ACC112 (cell line): ENCODE data around the gene TCEAL4.

ENCODE experiments used
- H2AFZ ChIP-seq: fragments of 200-600 bp; sonication (generic); one replicate; pipeline ENCODE4 v1.6.0; 2017; ENCODE audit warnings: antibody characterized with exemption, low read length; ENCODE audit not compliant: unreplicated experiment
- H3K27ac ChIP-seq: fragments of 200-600 bp; sonication (generic); 2 replicates; pipeline ENCODE4 v1.5.1; 2014; ENCODE audit warnings: low read depth, mild to moderate bottlenecking, antibody characterized with exemption, low read length, moderate library complexity
- H3K27me3 ChIP-seq: fragments of 200-600 bp; sonication (generic); 2 replicates; pipeline ENCODE4 v1.6.1; 2014; ENCODE audit warnings: mild to moderate bottlenecking, antibody characterized with exemption, low read length, moderate library complexity, mixed read lengths; ENCODE audit not compliant: insufficient read depth
- H3K36me3 ChIP-seq: fragments of 200-600 bp; sonication (generic); 2 replicates; pipeline ENCODE4 v1.6.1; 2016; ENCODE audit warnings: mild to moderate bottlenecking, antibody characterized with exemption, low read length, moderate library complexity, mixed read lengths; ENCODE audit not compliant: insufficient read depth
- H3K4me1 ChIP-seq: fragments of 200-600 bp; sonication (generic); one replicate; pipeline ENCODE4 v1.6.1; 2016; ENCODE audit warnings: low read length, mixed read lengths; ENCODE audit not compliant: insufficient read depth, unreplicated experiment, control insufficient read depth
- H3K4me3 ChIP-seq: fragments of 200-600 bp; sonication (generic); 2 replicates; pipeline ENCODE4 v1.5.1; 2014; ENCODE audit warnings: mild to moderate bottlenecking, low read depth, low read length
- H3K79me2 ChIP-seq: fragments of 200-600 bp; sonication (generic); one replicate; pipeline ENCODE4 v1.6.0; 2016; ENCODE audit warnings: low read length; ENCODE audit not compliant: control insufficient read depth, unreplicated experiment, insufficient read depth

The TCEAL4 gene

DNA sequence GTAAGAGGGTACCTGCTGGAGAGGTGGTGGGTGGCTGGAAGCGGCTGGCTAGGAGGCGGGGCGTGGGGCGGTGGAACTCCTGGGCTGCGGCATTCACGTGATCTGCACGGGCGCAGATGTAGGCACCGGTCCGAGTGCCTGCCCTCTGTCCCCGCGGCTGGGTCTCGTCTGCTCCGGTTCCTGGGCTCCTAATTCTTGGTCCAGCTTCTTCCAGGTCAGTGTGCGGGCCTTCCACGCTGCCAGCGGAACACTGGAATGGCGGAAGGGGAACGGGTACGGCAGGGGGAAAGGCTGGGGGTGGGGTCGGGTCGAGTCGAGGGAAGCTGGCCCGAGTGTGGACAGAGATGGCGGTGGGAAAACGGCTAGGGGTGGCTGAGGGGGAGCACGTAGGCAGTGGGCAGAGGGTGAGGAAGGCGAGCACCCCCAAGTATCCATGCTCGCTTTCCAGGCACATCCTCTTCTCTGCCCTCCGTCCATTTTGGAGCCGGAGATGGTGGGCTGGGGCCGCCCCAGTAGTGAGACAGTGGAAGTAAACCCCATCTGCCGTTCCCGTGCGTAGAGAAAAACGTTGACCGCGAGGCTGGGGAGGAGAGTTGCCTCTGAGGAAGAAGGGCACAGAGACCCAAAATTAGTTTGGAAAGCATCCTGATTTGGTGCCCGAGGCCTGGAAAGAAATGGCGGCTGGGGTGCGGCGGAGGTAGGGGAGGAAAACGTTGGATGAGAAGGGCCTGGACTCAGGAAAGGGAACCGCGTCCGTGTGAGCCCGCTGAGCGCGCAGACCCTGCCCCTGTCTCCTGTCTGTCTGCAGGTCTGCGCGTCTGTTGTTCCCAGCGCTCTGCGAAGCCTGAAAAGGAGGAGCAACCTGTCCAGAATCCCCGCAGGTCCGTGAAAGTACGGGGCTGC, at the start of gene TCEAL4:
TCEAL4 (plus strand) TSS at position 105 of the 903 bp plus-strand sequence. CDS start 1,161 bp downstream, outside the sequence.
- peak within 1 kb of the TSS; percentile 92 for H3K4me3 ChIP-seq
- H3K4me1 ChIP-seq = no peaks in the 10 kb centered on the region
- H3K79me2 ChIP-seq = peaks cover 18% of the 10 kb centered on the region
- H3K36me3 ChIP-seq = 0 out of 2 replicates have a peak, but pooled peaks cover 3% of the 10 kb centered on the region
- H2AFZ ChIP-seq = peak within 1 kb of the TSS; percentile 93
- peak within 1 kb of the TSS; percentile 56 for H3K27ac ChIP-seq
- no peaks in the 10 kb centered on the region for H3K27me3 ChIP-seq

DNA sequence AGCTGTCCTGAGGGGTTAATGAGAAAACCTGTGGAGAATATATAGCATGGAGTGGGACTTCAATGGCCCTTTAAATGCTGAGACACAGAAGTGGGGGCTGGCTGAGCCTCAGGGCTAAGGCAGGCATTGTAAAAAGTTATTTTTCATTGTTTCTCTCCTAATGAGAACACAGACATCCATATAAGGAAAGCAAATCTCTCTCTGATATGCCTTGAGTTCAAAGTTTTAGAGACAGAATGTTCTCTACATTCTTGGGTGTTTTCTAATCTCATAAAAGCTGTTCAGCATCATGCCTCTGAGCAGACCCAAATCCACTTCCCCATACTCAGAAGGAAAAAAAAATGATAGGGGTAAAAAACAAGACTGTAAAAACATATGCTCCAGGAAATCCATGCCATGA, 49.2 kb upstream of the TCEAL4 start:
- no peaks in the 10 kb centered on the region for H3K36me3 ChIP-seq
- H3K27me3 ChIP-seq = no peaks in the 10 kb centered on the region
- H3K4me3 ChIP-seq = no peak overlapping the region
- peaks cover 26% of the 10 kb centered on the region for H3K4me1 ChIP-seq
- no peak overlapping the region; the same call in 1 of the 2 replicates for H3K27ac ChIP-seq
- H3K79me2 ChIP-seq = no peaks in the 10 kb centered on the region
- no peak overlapping the region for H2AFZ ChIP-seq

- Histone ChIP-seq H3K27me3 (no peaks in the 10 kb centered on the region), H3K4me1 (peaks cover 20% of the 10 kb centered on the region), H3K79me2 (no peaks in the 10 kb centered on the region), H3K36me3 (no peaks in the 10 kb centered on the region), H2AFZ (no peak overlapping the region), H3K27ac (no peak overlapping the region), H3K4me3 (no peak overlapping the region)
Observed at GRCh38 chrX:103536732-103537131, 48.6 kb upstream of the TCEAL4 start.

- no peaks in the 10 kb centered on the region for H3K27me3 ChIP-seq
- peaks cover 14% of the 10 kb centered on the region for H3K4me1 ChIP-seq
- H3K36me3 ChIP-seq = no peaks in the 10 kb centered on the region
- H3K4me3 ChIP-seq = no peak overlapping the region
- H3K79me2 ChIP-seq = no peaks in the 10 kb centered on the region
- peak overlapping the region; percentile 55 for H3K27ac ChIP-seq
- no peak overlapping the region for H2AFZ ChIP-seq
Observed at GRCh38 chrX:103537871-103538387, 47.4 kb upstream of the TCEAL4 start.

- H3K4me1 ChIP-seq = peaks cover 14% of the 10 kb centered on the region
- H3K4me3 ChIP-seq = no peak overlapping the region
- H3K27me3 ChIP-seq = no peaks in the 10 kb centered on the region
- no peaks in the 10 kb centered on the region for H3K79me2 ChIP-seq
- no peaks in the 10 kb centered on the region for H3K36me3 ChIP-seq
- no peak overlapping the region for H2AFZ ChIP-seq
- peak overlapping the region; percentile 55 for H3K27ac ChIP-seq
Observed at GRCh38 chrX:103538728-103539127, 46.6 kb upstream of the TCEAL4 start.

- Histone ChIP-seq H3K4me3 (no peak overlapping the region), H3K4me1 (peaks cover 14% of the 10 kb centered on the region), H3K27ac (peak overlapping the region; percentile 55), H3K27me3 (no peaks in the 10 kb centered on the region), H2AFZ (no peak overlapping the region), H3K79me2 (no peaks in the 10 kb centered on the region), H3K36me3 (no peaks in the 10 kb centered on the region)
Observed at GRCh38 chrX:103539695-103540094, 45.6 kb upstream of the TCEAL4 start.

DNA sequence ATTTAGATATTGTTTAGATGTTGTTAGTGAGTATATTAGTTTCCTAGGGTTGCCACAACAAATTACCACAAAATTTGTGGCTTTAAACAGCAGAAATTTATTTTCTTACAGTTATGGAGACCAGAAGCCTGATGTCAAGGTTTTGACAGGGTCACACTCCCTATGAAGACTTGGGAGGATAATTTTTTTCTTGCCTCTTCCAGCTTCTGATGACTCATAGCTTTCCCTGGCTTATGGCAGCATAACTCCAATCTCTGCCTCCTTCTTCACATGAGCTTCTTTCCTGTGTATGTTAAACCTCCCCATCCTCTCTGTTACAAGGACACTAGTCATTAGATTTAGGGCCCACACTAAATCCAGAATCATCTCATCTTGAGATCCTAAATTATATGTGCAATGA, 45.2 kb upstream of the TCEAL4 start:
- peak overlapping the region; percentile 55 for H3K27ac ChIP-seq
- H3K36me3 ChIP-seq = no peaks in the 10 kb centered on the region
- H3K4me1 ChIP-seq = peaks cover 14% of the 10 kb centered on the region
- no peaks in the 10 kb centered on the region for H3K79me2 ChIP-seq
- H2AFZ ChIP-seq = no peak overlapping the region
- H3K4me3 ChIP-seq = no peak overlapping the region
- no peaks in the 10 kb centered on the region for H3K27me3 ChIP-seq

DNA sequence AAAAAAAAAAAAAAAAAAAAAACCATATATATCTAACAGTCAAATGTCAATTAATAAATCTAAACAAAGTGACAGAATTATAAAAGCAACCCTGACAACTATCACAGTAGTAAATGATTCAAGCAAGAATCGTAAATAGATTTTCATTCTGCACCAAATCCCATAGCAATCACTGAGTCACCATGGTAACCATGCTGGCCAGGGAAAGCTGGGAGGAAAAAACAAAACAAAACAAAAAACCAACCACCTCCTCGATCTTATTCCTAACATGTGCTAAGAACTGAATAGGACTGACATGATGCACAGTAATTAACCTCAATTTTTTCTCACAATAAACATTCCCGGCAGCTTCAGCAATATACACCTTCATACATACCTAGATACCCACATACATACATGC, 35.4 kb upstream of the TCEAL4 start:
- Histone ChIP-seq H3K4me3 (no peak overlapping the region), H3K36me3 (no peaks in the 10 kb centered on the region), H3K27me3 (no peaks in the 10 kb centered on the region), H3K27ac (peak overlapping the region; percentile 82), H2AFZ (no peak overlapping the region), H3K79me2 (no peaks in the 10 kb centered on the region), H3K4me1 (peaks cover 15% of the 10 kb centered on the region)

DNA sequence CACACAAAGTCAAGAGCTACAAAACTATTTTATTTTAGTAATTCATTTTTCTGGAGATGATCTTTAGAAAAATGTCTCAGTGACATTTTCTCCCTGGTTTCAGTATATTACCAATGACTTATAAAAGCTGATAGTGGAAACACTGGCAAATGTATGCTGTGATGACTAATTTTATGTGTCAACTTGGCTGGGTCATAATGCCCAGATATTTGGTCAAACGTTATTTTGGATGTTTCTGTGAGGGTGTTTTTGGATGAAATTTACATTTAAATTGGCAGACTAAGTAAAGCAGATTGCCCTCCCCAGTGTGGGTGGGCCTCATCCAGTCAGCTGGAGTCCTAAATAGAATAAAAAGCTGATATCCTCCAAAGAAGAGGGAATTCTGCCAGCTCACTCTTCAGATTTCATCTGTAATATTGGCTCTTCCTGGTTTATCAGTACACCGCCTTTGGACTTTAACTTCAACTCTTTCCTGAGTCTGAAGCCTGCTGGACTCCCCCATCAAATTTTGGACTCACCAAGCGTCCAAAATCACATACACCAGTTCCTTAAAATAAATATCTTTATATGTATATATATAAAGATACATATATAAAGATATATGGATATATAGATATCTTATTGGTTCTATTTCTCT, 34.8 kb upstream of the TCEAL4 start:
- Histone ChIP-seq H3K36me3 (no peaks in the 10 kb centered on the region), H3K79me2 (no peaks in the 10 kb centered on the region), H2AFZ (no peak overlapping the region), H3K4me3 (no peak overlapping the region), H3K27me3 (no peaks in the 10 kb centered on the region), H3K4me1 (peaks cover 15% of the 10 kb centered on the region), H3K27ac (peak overlapping the region; percentile 82)

DNA sequence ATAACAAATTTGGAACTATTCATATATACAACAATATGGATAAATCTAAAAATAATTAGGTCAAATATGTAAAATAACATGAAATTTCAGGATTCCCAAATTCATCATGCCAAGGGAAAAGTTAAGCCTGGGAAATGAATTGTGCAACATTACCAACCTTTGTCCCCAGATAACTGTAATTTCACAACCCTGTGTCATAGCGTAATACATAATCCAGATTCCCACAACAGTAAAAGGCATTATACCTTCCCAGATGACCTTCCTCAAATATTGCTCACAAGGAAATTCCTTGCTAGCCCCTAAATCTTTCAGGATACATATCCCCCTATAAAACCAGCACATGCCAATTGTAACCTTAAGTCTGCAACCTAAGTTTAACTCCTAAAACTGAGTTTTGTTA, 33.1 kb upstream of the TCEAL4 start:
- Histone ChIP-seq H3K27me3 (no peaks in the 10 kb centered on the region), H3K36me3 (no peaks in the 10 kb centered on the region), H3K79me2 (no peaks in the 10 kb centered on the region), H3K4me1 (peaks cover 15% of the 10 kb centered on the region), H2AFZ (no peak overlapping the region), H3K27ac (no peak overlapping the region), H3K4me3 (no peak overlapping the region)
